Heart right ventricle (tissue), 16 donors: ENCODE measurements around the gene SLC4A7. TPM values are rescaled to one million over a fixed set of nuclear protein-coding genes. Genes with fewer than 3 reads are reported as not detected.

Source experiments
- ATAC-seq, 8 donors: fragments of 200-7000 bp; cut with Tn5 transposase; one replicate each; pipeline ENCODE4 v1.9.1; 2020; ENCODE audit warnings: mild to moderate bottlenecking in 8 of 8, moderate library complexity in 8 of 8, moderate number of reproducible peaks in 1 of 8
- DNase-seq, 2 donors: peaks; one replicate each; pipeline ENCODE4 v3.0.0-alpha.2; 2020
- H3K27ac ChIP-seq, 10 donors: fragments of 200-600 bp; sonication (generic) in 2 of 10; one replicate each; pipeline versions ENCODE4 v1.5.0 to v1.8.0; 2020 to 2022; ENCODE audit warnings: mild to moderate bottlenecking in 3 of 10
- H3K27me3 ChIP-seq, 7 donors: fragments of 200-600 bp; one replicate each; pipeline ENCODE4 v1.8.0; 2021 to 2022; ENCODE audit warnings: mild to moderate bottlenecking in 2 of 7
- H3K36me3 ChIP-seq, 9 donors: fragments of 200-600 bp; sonication (generic) in 1 of 9; one replicate each; pipeline versions ENCODE4 v1.5.0 to v1.8.0; 2020 to 2022; ENCODE audit warnings: mild to moderate bottlenecking in 2 of 9
- H3K4me1 ChIP-seq, 9 donors: fragments of 200-600 bp; sonication (generic) in 1 of 9; one replicate each; pipeline versions ENCODE4 v1.5.0 to v1.8.0; 2020 to 2022; ENCODE audit warnings: mild to moderate bottlenecking in 4 of 9
- H3K4me3 ChIP-seq, 10 donors: fragments of 200-600 bp; sonication (generic) in 2 of 10; one replicate each; pipeline versions ENCODE4 v1.5.0 to v1.8.0; 2020 to 2022; ENCODE audit warnings: mild to moderate bottlenecking in 7 of 10, moderate library complexity in 2 of 10
- H3K9me3 ChIP-seq, 11 donors: fragments of 200-600 bp in 10 of 11; sonication (generic) in 2 of 11; one replicate each; pipeline versions ENCODE4 v1.5.0 to v1.8.0; 2013 to 2022; ENCODE audit warnings: mild to moderate bottlenecking in 2 of 11, control low read depth in 1 of 11, moderate library complexity in 1 of 11
- WGBS, 2 donors: extraction: QIAGEN DNeasy Blood & Tissue Kit; methylation state at CpG; one replicate each; pipeline ENCODE4 v1.1.7; 2013; ENCODE audit warnings: inconsistent platforms in 1 of 2; 5-methylcytosine and 5-hydroxymethylcytosine counted together
- intact Hi-C, 10 donors: fragments of 100-400 bp; cut with DNase I; formaldehyde crosslinking; loops; one replicate each; pipeline versions ENCODE4 v1.11.1 to v1.14.2; 2022
- polyA plus RNA-seq, 2 donors: library from polyadenylated mRNA; stranded (reverse); fragments of 200-250 nt; gene quantifications; one replicate each; pipeline ENCODE4 v1.2.3, GENCODE V29; 2013
- total RNA-seq, 10 donors: library from RNA; stranded (reverse); fragmentation: NEBNext Ultra II Directional in 3 of 10; extraction: Animal tissue kit (Norgen Biotek cat#: 25700) in 3 of 10; gene quantifications; one replicate each; pipeline versions ENCODE4 v1.2.1 to v1.2.4, GENCODE V29; 2021 to 2023
- TF ChIP-seq, protein P1 (sequence below), 9 donors: fragments of 200-600 bp; sonication (generic) in 2 of 9; IDR thresholded peaks; one replicate each; pipeline versions ENCODE4 v1.5.0 to v1.8.0; 2021 to 2022; ENCODE audit warnings: antibody characterized with exemption in 9 of 9, mild to moderate bottlenecking in 5 of 9, moderate library complexity in 1 of 9
- donor health status: Arrhythmogenic right ventricular cardiomyopathy.
- donor health status: ischemic (EF 13 %, LVEDD 7.1; RV severe dilation, severe dysfunction).
- donor health status: healthy with polysubstance abuse.
- donor health status: DM: no; HTN: yes; CAD: no.
- donor health status: DM: no; HTN: no; CAD: no.
- donor health status: ischemic (EF 25% LVEDD 6.9; RV normal size, moderate dysfunction).
- donor health status: ischemic (EF 25% LVEDD 5.7; RV mildly dilated, moderate dysfunction).
- donor health status: healthy.
- donor health status: DM: yes; HTN: yes; CAD: no.
- donor health status: Ischemic cardiomyopathy.
- donor health status: ischemic (EF 35%, LVEDD 5.7; RV mildly dilated, moderate dysfunction).
- donor health status: nonischemic (EF 11% LVEDD 7.7; RV severe dilation, severe dysfunction).
- donor health status: DM: yes; HTN: yes; CAD: no.
- donor health status: PGD.
- donor health status: ischemic (EF 29% LVEDD 5.4; RV normal size, mild dysfunction).
- donor health status: nonischemic (EF 23%, LVEDD 6.1; RV moderate dilation, normal function).

The SLC4A7 gene
- total and polyA plus RNA-seq, 12 donors: 3.0 to 18.7 (median 11.8) TPM

DNA sequence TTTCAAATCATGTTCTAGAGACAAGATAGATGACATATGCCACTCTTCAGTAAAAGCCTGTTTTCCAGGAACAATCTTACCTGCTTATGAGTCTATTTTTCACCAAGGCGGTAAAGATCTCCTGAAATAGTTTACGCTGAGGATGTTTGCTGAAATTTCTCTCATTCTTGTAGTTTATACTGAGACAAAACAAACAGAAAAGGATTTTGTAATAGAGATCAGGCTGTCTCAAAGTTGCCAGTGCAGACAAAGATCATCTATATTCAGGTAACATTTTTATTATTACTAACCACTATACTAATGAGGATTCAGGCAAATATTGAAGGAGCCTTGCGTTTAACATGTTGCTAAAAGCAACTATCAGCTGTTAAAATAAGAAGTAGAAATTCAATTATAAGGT is 140.0 kb downstream of the SLC4A7 start:
- ATAC-seq (no peak), DNase-seq (no peak)
- TF ChIP-seq, protein P1, sequence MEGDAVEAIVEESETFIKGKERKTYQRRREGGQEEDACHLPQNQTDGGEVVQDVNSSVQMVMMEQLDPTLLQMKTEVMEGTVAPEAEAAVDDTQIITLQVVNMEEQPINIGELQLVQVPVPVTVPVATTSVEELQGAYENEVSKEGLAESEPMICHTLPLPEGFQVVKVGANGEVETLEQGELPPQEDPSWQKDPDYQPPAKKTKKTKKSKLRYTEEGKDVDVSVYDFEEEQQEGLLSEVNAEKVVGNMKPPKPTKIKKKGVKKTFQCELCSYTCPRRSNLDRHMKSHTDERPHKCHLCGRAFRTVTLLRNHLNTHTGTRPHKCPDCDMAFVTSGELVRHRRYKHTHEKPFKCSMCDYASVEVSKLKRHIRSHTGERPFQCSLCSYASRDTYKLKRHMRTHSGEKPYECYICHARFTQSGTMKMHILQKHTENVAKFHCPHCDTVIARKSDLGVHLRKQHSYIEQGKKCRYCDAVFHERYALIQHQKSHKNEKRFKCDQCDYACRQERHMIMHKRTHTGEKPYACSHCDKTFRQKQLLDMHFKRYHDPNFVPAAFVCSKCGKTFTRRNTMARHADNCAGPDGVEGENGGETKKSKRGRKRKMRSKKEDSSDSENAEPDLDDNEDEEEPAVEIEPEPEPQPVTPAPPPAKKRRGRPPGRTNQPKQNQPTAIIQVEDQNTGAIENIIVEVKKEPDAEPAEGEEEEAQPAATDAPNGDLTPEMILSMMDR (IDR thresholded peaks at IDR 0.05): no peak
- 92 to 96% methylated on average over 3 of the region's 3 CpGs for WGBS, 2 donors
- H3K4me3 ChIP-seq: no peak overlapping the region
- intact Hi-C loops: no loop called here
- peaks cover 0 to 37% (median 6%) of the 10 kb centered on the region in 9 donors for H3K4me1 ChIP-seq
- no peaks in the 10 kb centered on the region for H3K9me3 ChIP-seq
- no peaks in the 10 kb centered on the region for H3K27me3 ChIP-seq
- H3K36me3 ChIP-seq: no peaks in the 10 kb centered on the region
- peak overlapping the region in 3 of 10 donors; percentile 18 to 80 (median 52) for H3K27ac ChIP-seq

DNA sequence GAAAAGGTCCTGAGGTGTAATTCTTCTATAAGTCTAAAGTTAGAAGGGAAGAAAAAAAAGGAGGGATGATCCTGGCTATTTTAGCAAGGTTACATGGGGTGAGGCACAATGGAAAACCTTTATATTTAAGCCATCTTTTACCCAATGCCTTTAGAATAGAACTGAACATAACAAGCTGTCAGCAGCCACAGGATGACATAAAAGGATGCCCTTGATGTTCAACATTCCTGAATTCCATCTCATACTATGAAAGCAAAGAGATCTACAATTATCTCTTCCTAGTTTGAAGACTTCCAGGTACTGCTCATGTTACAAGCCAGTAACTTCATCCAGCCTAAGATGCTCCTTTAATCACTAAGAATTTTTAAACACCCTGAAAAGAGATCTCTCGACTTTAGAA is 141.9 kb downstream of the SLC4A7 start:
- peak overlapping the region in 5 of 10 donors; percentile 3 to 67 (median 50) for H3K27ac ChIP-seq
- H3K9me3 ChIP-seq: peaks cover 0 to 7% (median 0%) of the 10 kb centered on the region in 11 donors
- H3K36me3 ChIP-seq: no peaks in the 10 kb centered on the region
- 44 to 61% methylated on average over 1 of the region's 1 CpG for WGBS, 2 donors
- ATAC-seq: peak in 1 of 8 donors; percentile 60
- no peak overlapping the region for H3K4me3 ChIP-seq
- no peaks in the 10 kb centered on the region for H3K27me3 ChIP-seq
- TF ChIP-seq, protein P1 (IDR thresholded peaks at IDR 0.05): no peak
- no peak for DNase-seq
- H3K4me1 ChIP-seq: peaks cover 0 to 37% (median 6%) of the 10 kb centered on the region in 9 donors
- intact Hi-C loops: no loop called here

DNA sequence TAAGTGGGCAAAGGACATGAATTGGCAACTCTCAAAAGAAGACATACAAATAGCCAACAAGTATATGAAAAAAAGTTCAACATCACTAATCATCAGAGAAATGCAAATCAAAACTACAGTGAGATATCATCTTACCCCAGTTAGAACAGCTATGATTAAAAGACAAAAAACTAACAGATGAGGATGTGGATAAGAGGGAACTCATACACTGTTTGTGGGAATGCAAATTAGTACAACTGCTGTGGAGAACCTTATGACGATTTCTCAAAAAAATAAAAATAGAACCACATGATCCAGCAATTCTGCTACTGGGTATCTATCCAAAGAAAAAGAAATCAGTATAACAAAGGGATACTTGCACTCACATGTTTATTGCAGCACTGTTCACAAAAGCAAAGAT is 143.7 kb downstream of the SLC4A7 start:
- intact Hi-C loops: no loop called here
- ATAC-seq: no peak
- no peak overlapping the region for H3K4me3 ChIP-seq
- no peaks in the 10 kb centered on the region for H3K36me3 ChIP-seq
- 37 to 47% methylated on average over 1 of the region's 1 CpG for WGBS, 2 donors
- peaks cover 0 to 30% (median 0%) of the 10 kb centered on the region in 9 donors for H3K4me1 ChIP-seq
- no peak for DNase-seq
- peaks cover 0 to 11% (median 0%) of the 10 kb centered on the region in 11 donors for H3K9me3 ChIP-seq
- TF ChIP-seq, protein P1 (IDR thresholded peaks at IDR 0.05): no peak
- H3K27me3 ChIP-seq: no peaks in the 10 kb centered on the region
- no peak overlapping the region for H3K27ac ChIP-seq

DNA sequence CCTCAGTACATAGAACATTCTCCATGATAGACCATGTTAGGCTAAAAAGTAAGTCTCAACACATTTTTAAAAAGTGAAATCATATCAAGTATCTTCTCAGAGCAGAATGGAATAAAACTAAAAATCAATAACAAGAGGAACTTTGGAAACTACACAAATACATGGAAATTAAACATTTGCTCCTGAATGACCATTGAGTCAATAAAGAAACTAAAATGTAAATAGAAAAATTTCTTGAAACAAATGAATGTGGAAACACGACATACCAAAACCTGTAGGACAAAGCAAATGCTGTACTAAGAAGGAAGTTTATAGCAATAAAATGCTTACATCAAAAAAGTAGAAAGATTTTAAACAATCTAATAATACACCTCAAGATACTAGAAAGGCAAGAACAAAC is 148.6 kb downstream of the SLC4A7 start:
- no peak for ATAC-seq
- no peak for DNase-seq
- 93 to 96% methylated on average over 1 of the region's 1 CpG for WGBS, 2 donors

More for the DNA sequence above, 148.6 kb downstream of the SLC4A7 start:
- peaks cover 0 to 11% (median 0%) of the 10 kb centered on the region in 11 donors for H3K9me3 ChIP-seq
- H3K4me3 ChIP-seq: no peak overlapping the region
- H3K36me3 ChIP-seq: no peaks in the 10 kb centered on the region
- intact Hi-C loops: no loop called here
- TF ChIP-seq, protein P1 (IDR thresholded peaks at IDR 0.05): no peak
- no peak overlapping the region for H3K27ac ChIP-seq
- H3K4me1 ChIP-seq: no peaks in the 10 kb centered on the region
- no peaks in the 10 kb centered on the region for H3K27me3 ChIP-seq
